Endothelial cell of umbilical vein (primary cell): Measurements from ENCODE around the gene HCFC1R1. TPM values are rescaled to one million over a fixed set of nuclear protein-coding genes. Genes with fewer than 3 reads are reported as not detected.
"Not testable (repeated sequence)": the region's sequence is repeated elsewhere in the genome, so short reads cannot be mapped to it uniquely, and the experiment has no call there.

ENCODE experiments used
- BruUV-seq: library from RNA; stranded (reverse); fragments of 400-500 nt; replicated peaks from 2 replicates; lab custom pipeline; 2021; lab: Mats Ljungman, UMichigan
- CTCF ChIA-PET: fragments of 300-600, 350-600 bp; sonication (Branson Sonifier 250); formaldehyde crosslinking; loops from one replicate; lab custom pipeline; 2021; ENCODE audit warnings: antibody characterized with exemption, inconsistent platforms; lab: Charles Lee
- POLR2A ChIA-PET: fragments of 300-600, 350-600 bp; sonication (Branson Sonifier 250); formaldehyde crosslinking; loops from one replicate; lab custom pipeline; 2021; ENCODE audit warnings: antibody characterized with exemption, inconsistent platforms; lab: Charles Lee
- DNase-seq: peaks from one replicate; pipeline ENCODE4 v3.0.0-alpha.2; 2011; ENCODE audit warnings: low read depth, low spot score
- FAIRE-seq: peaks from 2 replicates; lab custom pipeline; 2011; peaks lifted over from hg19 to GRCh38; lab: Jason Lieb, UNC
- H2AFZ ChIP-seq: 2 replicates; pipeline ENCODE4 v1.6.0; 2012; ENCODE audit warnings: low read depth, low read length, control low read depth, inconsistent platforms
- H3K27ac ChIP-seq: 2 replicates; pipeline ENCODE4 v1.5.1; 2011; ENCODE audit warnings: low read depth, mild to moderate bottlenecking, control low read depth, low read length, moderate library complexity; ENCODE audit not compliant: insufficient read depth
- H3K27me3 ChIP-seq, 2 experiments: 2 replicates each; pipeline versions ENCODE4 v1.6.0 to v1.6.1; 2011; ENCODE audit warnings: low read length in 2 of 2, mixed read lengths in 1 of 2; ENCODE audit not compliant: control insufficient read depth in 2 of 2, insufficient read depth in 2 of 2
- H3K36me3 ChIP-seq, 2 experiments: 2 replicates in 1 of 2; 3 replicates in 1 of 2; pipeline ENCODE4 v1.5.1; 2011; ENCODE audit warnings: low read length in 2 of 2, mild to moderate bottlenecking in 1 of 2, moderate library complexity in 1 of 2; ENCODE audit not compliant: control insufficient read depth in 2 of 2, insufficient read depth in 2 of 2; ENCODE audit errors: extremely low read depth in 1 of 2
- H3K4me1 ChIP-seq: 3 replicates; pipeline ENCODE4 v1.5.1; 2011; ENCODE audit warnings: mild to moderate bottlenecking, low read length; ENCODE audit not compliant: control insufficient read depth, insufficient read depth; ENCODE audit errors: extremely low read depth
- H3K4me2 ChIP-seq: 2 replicates; pipeline ENCODE4 v1.6.1; 2011; ENCODE audit warnings: low read length, control low read depth, mixed read lengths; ENCODE audit not compliant: insufficient read depth
- H3K4me3 ChIP-seq, 3 experiments: fragments of 200-600 bp in 1 of 3; sonication (generic), shearing (Covaris generic) in 1 of 3; replicated peaks in 1 of 3; 2 replicates each; pipeline ENCODE4 v1.5.1; 2011 to 2016; ENCODE audit warnings: control low read depth in 3 of 3, low read length in 3 of 3, mild to moderate bottlenecking in 2 of 3, inconsistent platforms in 1 of 3, low read depth in 1 of 3, moderate library complexity in 1 of 3; ENCODE audit not compliant: insufficient read depth in 1 of 3
- H3K79me2 ChIP-seq: 2 replicates; pipeline ENCODE4 v1.6.0; 2012; ENCODE audit warnings: low read length, inconsistent platforms; ENCODE audit not compliant: control insufficient read depth, insufficient read depth
- H3K9ac ChIP-seq: replicated peaks from 2 replicates; pipeline ENCODE3; 2011; ENCODE audit warnings: low read length, control low read depth; ENCODE audit not compliant: insufficient read depth; ENCODE audit errors: extremely low read depth
- H3K9me1 ChIP-seq: replicated peaks from 3 replicates; pipeline ENCODE4 v1.6.0; 2011; ENCODE audit warnings: mild to moderate bottlenecking, low read length; ENCODE audit not compliant: control insufficient read depth, insufficient read depth; ENCODE audit errors: extremely low read depth
- H3K9me3 ChIP-seq: replicated peaks from 2 replicates; pipeline ENCODE4 v1.5.1; 2012; ENCODE audit warnings: low read length, inconsistent platforms; ENCODE audit not compliant: control insufficient read depth, insufficient read depth
- H4K20me1 ChIP-seq: replicated peaks from 2 replicates; pipeline ENCODE3; 2011; ENCODE audit warnings: mild to moderate bottlenecking, low read length; ENCODE audit not compliant: control insufficient read depth, insufficient read depth; ENCODE audit errors: extremely low read depth
- EZH2 ChIP-seq: IDR thresholded peaks from 2 replicates; pipeline ENCODE4 v1.6.1; 2012; ENCODE audit warnings: borderline replicate concordance, low read depth, mild to moderate bottlenecking, moderate library complexity, low read length, inconsistent platforms; ENCODE audit not compliant: severe bottlenecking
- JUN ChIP-seq: IDR thresholded peaks from 2 replicates; pipeline ENCODE4 v1.6.1; 2011; ENCODE audit warnings: borderline replicate concordance, low read depth; ENCODE audit not compliant: insufficient read length, insufficient read depth
- MYC ChIP-seq: IDR thresholded peaks from one replicate; pipeline ENCODE4 v1.6.1; 2011; ENCODE audit warnings: mild to moderate bottlenecking, low read depth, low read length
- POLR2A ChIP-seq: IDR thresholded peaks from 2 replicates; pipeline ENCODE4 v1.6.1; 2012; ENCODE audit warnings: low read depth, mild to moderate bottlenecking, control low read depth, low read length
- POLR2AphosphoS5 ChIP-seq: IDR thresholded peaks from 2 replicates; pipeline ENCODE4 v1.6.1; 2012; ENCODE audit warnings: low read depth, mild to moderate bottlenecking, control low read depth, low read length, moderate library complexity; ENCODE audit not compliant: insufficient read depth
- dilution Hi-C: fragments of 300-500 bp; cut with MboI; formaldehyde crosslinking; loops from one replicate; pipeline ENCODE4 v1.15.0; 2019; ENCODE audit warnings: low sequenced_read_pairs; ENCODE audit not compliant: extremely low pct_ligation_motif_present
- intact Hi-C: fragments of 100-400 bp; cut with micrococcal nuclease; formaldehyde crosslinking; loops from one replicate; pipeline ENCODE4 v1.10.0; 2022
- polyA plus RNA-seq, 4 experiments: library from polyadenylated mRNA; depleted of rRNA in 3 of 4; stranded (reverse) in 3 of 4; unstranded in 1 of 4; fragments of >200 nt; gene quantifications; 2 replicates each; pipeline versions ENCODE4 v1.2.1 to v1.2.3, GENCODE V29; 2011 to 2012; ENCODE audit warnings: missing spikeins in 1 of 4
- total RNA-seq: library from RNA; stranded (reverse); gene quantifications from 2 replicates; pipeline ENCODE4 v1.2.3, GENCODE V29; 2021

Gene HCFC1R1
- total and polyA plus RNA-seq, 2 donors (not counting 3 experiments of a cell fraction or from before 2014, with no cell fraction given) = 28.7 to 49.3 TPM

GRCh38 chr16:3052571-3053329, 29.0 kb upstream of the HCFC1R1 start:
- H3K27me3 ChIP-seq, H3K36me3 ChIP-seq, H3K4me1 ChIP-seq, intact Hi-C loops, FAIRE-seq, POLR2A ChIA-PET, H3K79me2 ChIP-seq, DNase-seq, dilution Hi-C loops, CTCF ChIA-PET, H2AFZ ChIP-seq, BruUV-seq, H3K9me3 ChIP-seq, H3K9me1 ChIP-seq, H3K4me3 ChIP-seq, H4K20me1 ChIP-seq, H3K4me2 ChIP-seq, H3K27ac ChIP-seq, H3K9ac ChIP-seq: not testable (repeated sequence)

- Histone ChIP-seq H3K4me2 (no peak overlapping the region), H2AFZ (no peak overlapping the region), H4K20me1 (no peaks in the 10 kb centered on the region), H3K79me2 (no peaks in the 10 kb centered on the region), H3K9ac (no peak overlapping the region), H3K4me3 (no peak overlapping the region), H3K9me3 (no peaks in the 10 kb centered on the region), H3K27ac (no peak overlapping the region), H3K4me1 (no peaks in the 10 kb centered on the region), H3K9me1 (no peaks in the 10 kb centered on the region), H3K36me3 (no peaks in the 10 kb centered on the region), H3K27me3 (peaks cover 16 to 22% of the 10 kb centered on the region in 2 experiments)
- TF ChIP-seq MYC (no peak), JUN (no peak), POLR2AphosphoS5 (no peak), POLR2A (no peak), EZH2 (no peak)
- no peak for DNase-seq
- BruUV-seq = no TSS peak
- dilution Hi-C loops (no loop called here), intact Hi-C loops (no loop called here)
- POLR2A ChIA-PET = no interaction called here
- CTCF ChIA-PET = interaction anchor here (1.2 to 14.7 kb wide), 2 partner anchors 20 to 78 kb away, joined by 3 to 200 read pairs; no protein-coding TSS in a partner anchor
- FAIRE-seq = no peak
These were observed 27.8 kb upstream of the HCFC1R1 start for GRCh38 chr16:3051494-3051893.
